Endodermal cell (in vitro differentiated cells): ENCODE measurements around the gene KCNA10. TPM values are rescaled to one million over a fixed set of nuclear protein-coding genes. Genes with fewer than 3 reads are reported as not detected.
A peak's percentile ranks its signal among the peaks of the same experiment; 100 is the strongest.

ENCODE experiments used
- DNase-seq: peaks from one replicate; pipeline ENCODE4 v3.0.0-alpha.2; 2017
- H3K27ac ChIP-seq: 2 replicates; pipeline ENCODE4 v1.5.1; 2013; ENCODE audit warnings: mild to moderate bottlenecking, low read depth, low read length, moderate library complexity
- H3K27me3 ChIP-seq: 2 replicates; pipeline ENCODE4 v1.6.1; 2013; ENCODE audit warnings: mild to moderate bottlenecking, low read length, moderate library complexity; ENCODE audit not compliant: insufficient read depth, control insufficient read depth, poor library complexity, severe bottlenecking
- H3K36me3 ChIP-seq: 2 replicates; pipeline ENCODE4 v1.7.0; 2013; ENCODE audit warnings: mild to moderate bottlenecking, low read length, moderate library complexity; ENCODE audit not compliant: control insufficient read depth, insufficient read depth
- H3K4me1 ChIP-seq: one replicate; pipeline ENCODE4 v1.7.0; 2013; ENCODE audit warnings: low read length; ENCODE audit not compliant: control insufficient read depth, insufficient read depth
- H3K4me3 ChIP-seq: 2 replicates; pipeline ENCODE4 v1.5.1; 2013; ENCODE audit warnings: mild to moderate bottlenecking, low read length, moderate library complexity
- H3K9ac ChIP-seq: 2 replicates; pipeline ENCODE4 v1.6.1; 2013; ENCODE audit warnings: mild to moderate bottlenecking, low read length, moderate library complexity; ENCODE audit not compliant: poor library complexity, severe bottlenecking; ENCODE audit errors: extremely low read depth
- H3K9me3 ChIP-seq: 2 replicates; pipeline ENCODE4 v1.6.1; 2013; ENCODE audit warnings: mild to moderate bottlenecking, low read length, moderate library complexity; ENCODE audit not compliant: control insufficient read depth
- H3K27ac Mint-ChIP-seq: 2 replicates; pipeline ENCODE4 v1.8.0; 2020; ENCODE audit warnings: mixed read lengths
- H3K27me3 Mint-ChIP-seq: 2 replicates; pipeline ENCODE4 v1.8.0; 2021; ENCODE audit warnings: mild to moderate bottlenecking, mixed read lengths; ENCODE audit not compliant: insufficient read depth
- H3K36me3 Mint-ChIP-seq: 2 replicates; pipeline ENCODE4 v1.8.0; 2020; ENCODE audit warnings: low read depth, mixed read lengths
- H3K4me1 Mint-ChIP-seq: 2 replicates; pipeline ENCODE4 v1.8.0; 2020; ENCODE audit warnings: mixed read lengths
- H3K4me3 Mint-ChIP-seq: 2 replicates; pipeline ENCODE4 v1.8.0; 2020; ENCODE audit warnings: mild to moderate bottlenecking, moderate library complexity, mixed read lengths
- H3K9me3 Mint-ChIP-seq: 2 replicates; pipeline ENCODE4 v1.8.0; 2020; ENCODE audit warnings: mild to moderate bottlenecking, mixed read lengths
- WGBS, 2 experiments: methylation state at CpG; one replicate each; pipeline versions ENCODE4 v1.1.5 to v1.1.7; 2013; ENCODE audit warnings: missing lambda C conversion rate in 2 of 2, mixed read lengths in 1 of 2; ENCODE audit not compliant: insufficient coverage in 1 of 2, insufficient read length in 1 of 2; 5-methylcytosine and 5-hydroxymethylcytosine counted together
- total RNA-seq, 2 donors: library from RNA; stranded (reverse); fragmentation: NEBNext Ultra II Directional in 1 of 2; extraction: Animal tissue kit (Norgen Biotek cat#: 25700) in 1 of 2; gene quantifications; 2 replicates in 1 of 2; 3 replicates in 1 of 2; pipeline ENCODE4 v1.2.1, GENCODE V29; 2021
- TF ChIP-seq, protein P1 (sequence below): fragments of 200-600 bp; sonication (generic); conservative IDR thresholded peaks from 2 replicates; pipeline ENCODE4 v1.5.0; 2021; ENCODE audit warnings: antibody characterized with exemption, mild to moderate bottlenecking

Gene KCNA10
- total RNA-seq, 2 donors from 2014 or later: not detected

DNA sequence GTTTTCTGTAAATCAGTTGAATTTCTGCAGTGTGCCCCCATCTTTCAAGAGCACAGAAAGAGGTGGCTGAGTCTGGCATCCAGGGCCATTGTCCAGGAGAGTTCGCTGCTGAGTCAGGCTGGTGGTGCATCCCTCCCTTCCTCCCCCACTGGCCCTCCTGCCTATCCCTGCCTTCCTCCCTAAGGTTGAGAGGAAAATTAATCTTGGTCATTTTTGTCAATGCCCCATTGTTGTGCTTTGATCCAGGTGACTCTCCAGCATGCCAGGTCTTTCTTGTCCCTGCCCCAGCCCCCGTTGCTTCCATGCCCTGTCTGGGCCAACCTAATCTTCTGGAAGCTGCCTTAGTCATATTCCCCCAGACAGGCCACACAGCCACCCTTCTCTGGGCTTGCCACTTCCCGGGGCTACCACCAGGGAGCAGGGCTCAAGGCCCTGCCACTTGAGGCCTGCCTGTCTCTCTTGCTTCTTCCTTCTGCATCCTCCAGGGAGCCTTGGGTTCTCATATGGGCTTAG, 41.5 kb downstream of the KCNA10 start:
- WGBS, 2 experiments: 63 to 100% methylated on average over 1 to 3 of the region's 3 CpGs
- H3K4me1 Mint-ChIP-seq: peaks cover 39% of the 10 kb centered on the region

DNA sequence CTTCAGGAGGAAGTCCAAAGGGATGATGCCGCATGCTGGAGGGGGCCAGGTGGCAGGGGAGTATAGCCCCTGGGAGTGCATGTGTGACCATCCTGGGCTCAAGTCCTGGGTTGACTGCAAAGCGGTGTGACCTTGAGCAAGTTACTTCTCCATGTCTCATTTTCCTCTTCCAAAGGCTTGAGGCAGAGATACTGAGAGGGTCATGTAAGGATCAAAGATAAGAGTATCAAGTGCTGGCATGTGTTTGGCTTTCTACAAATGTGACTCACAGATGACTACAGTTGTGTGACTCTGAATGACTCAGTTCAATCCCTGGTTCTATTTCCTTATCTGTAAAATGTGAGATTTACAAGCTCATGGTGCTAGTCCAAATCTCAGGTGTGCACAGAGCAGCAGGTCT, 41.9 kb downstream of the KCNA10 start:
- Histone ChIP-seq H3K27ac (no peak overlapping the region), H3K27me3 (no peaks in the 10 kb centered on the region), H3K9ac (no peak overlapping the region), H3K4me3 (no peak overlapping the region), H3K9me3 (no peaks in the 10 kb centered on the region), H3K36me3 (no peaks in the 10 kb centered on the region), H3K4me1 (peaks cover 14% of the 10 kb centered on the region)
- no peak overlapping the region for H3K4me3 Mint-ChIP-seq
- TF ChIP-seq, protein P1, sequence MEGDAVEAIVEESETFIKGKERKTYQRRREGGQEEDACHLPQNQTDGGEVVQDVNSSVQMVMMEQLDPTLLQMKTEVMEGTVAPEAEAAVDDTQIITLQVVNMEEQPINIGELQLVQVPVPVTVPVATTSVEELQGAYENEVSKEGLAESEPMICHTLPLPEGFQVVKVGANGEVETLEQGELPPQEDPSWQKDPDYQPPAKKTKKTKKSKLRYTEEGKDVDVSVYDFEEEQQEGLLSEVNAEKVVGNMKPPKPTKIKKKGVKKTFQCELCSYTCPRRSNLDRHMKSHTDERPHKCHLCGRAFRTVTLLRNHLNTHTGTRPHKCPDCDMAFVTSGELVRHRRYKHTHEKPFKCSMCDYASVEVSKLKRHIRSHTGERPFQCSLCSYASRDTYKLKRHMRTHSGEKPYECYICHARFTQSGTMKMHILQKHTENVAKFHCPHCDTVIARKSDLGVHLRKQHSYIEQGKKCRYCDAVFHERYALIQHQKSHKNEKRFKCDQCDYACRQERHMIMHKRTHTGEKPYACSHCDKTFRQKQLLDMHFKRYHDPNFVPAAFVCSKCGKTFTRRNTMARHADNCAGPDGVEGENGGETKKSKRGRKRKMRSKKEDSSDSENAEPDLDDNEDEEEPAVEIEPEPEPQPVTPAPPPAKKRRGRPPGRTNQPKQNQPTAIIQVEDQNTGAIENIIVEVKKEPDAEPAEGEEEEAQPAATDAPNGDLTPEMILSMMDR: no peak
- peaks cover 6% of the 10 kb centered on the region for H3K27me3 Mint-ChIP-seq
- 92 to 93% methylated on average over 2 of the region's 2 CpGs for WGBS, 2 experiments
- H3K36me3 Mint-ChIP-seq: no peaks in the 10 kb centered on the region
- H3K4me1 Mint-ChIP-seq: peaks cover 36% of the 10 kb centered on the region
- no peak for DNase-seq
- no peaks in the 10 kb centered on the region for H3K9me3 Mint-ChIP-seq
- no peak overlapping the region for H3K27ac Mint-ChIP-seq

More for the DNA sequence above, 41.5 kb downstream of the KCNA10 start:
- TF ChIP-seq, protein P1: peak; percentile 76
- peak; percentile 84 for DNase-seq
- no peak overlapping the region for H3K27ac Mint-ChIP-seq
- H3K4me3 Mint-ChIP-seq: no peak overlapping the region
- H3K36me3 ChIP-seq: no peaks in the 10 kb centered on the region
- H3K27me3 Mint-ChIP-seq: peaks cover 10% of the 10 kb centered on the region
- peaks cover 14% of the 10 kb centered on the region for H3K4me1 ChIP-seq
- H3K9me3 Mint-ChIP-seq: no peaks in the 10 kb centered on the region
- H3K27ac ChIP-seq: no peak overlapping the region
- H3K27me3 ChIP-seq: peaks cover 2% of the 10 kb centered on the region
- no peak overlapping the region for H3K4me3 ChIP-seq
- H3K36me3 Mint-ChIP-seq: no peaks in the 10 kb centered on the region
- H3K9ac ChIP-seq: no peak overlapping the region
- H3K9me3 ChIP-seq: no peaks in the 10 kb centered on the region

DNA sequence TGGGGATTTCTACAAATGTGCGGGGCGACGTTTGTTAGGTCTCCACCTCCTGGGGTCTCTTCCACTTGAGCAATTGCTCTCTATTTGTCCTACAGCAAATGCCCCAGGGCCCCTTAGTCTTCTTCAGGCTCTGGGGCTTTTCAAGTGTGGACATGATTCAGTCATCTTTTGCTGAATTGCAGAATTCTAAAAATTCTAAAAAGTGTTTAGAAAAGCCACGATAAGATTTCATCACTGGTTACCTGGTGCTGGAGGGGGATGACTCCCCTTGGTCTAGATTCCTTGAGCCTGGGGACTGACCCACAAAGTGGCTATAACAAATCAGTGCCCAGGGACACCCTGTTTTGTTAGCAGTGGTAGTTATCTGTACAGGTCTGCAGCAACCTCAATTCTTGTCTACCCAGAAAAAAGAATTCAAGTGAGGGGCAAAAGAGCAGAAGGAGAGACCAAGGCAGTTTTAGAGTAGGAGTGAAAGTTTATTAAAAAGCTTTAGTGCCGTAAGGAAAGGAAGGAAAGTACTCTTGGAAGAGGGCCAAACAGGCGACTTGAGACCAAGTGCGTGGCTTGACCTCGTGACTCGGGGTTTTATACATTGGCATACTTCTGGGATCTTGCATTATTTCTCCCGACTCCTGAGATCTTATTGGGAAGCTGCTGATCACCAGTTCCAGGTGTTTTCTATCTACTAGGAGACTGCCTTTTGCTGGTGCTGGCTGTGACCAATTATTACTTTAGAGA, 42.8 kb downstream of the KCNA10 start:
- Mint-ChIP-seq H3K4me1 (peaks cover 30% of the 10 kb centered on the region), H3K4me3 (no peak overlapping the region), H3K36me3 (no peaks in the 10 kb centered on the region), H3K27ac (no peak overlapping the region), H3K9me3 (no peaks in the 10 kb centered on the region), H3K27me3 (peaks cover 5% of the 10 kb centered on the region)
- no peak overlapping the region for H3K27ac ChIP-seq
- no peaks in the 10 kb centered on the region for H3K36me3 ChIP-seq
- H3K9me3 ChIP-seq: no peaks in the 10 kb centered on the region
- no peak for DNase-seq
- no peak overlapping the region for H3K4me3 ChIP-seq
- no peak overlapping the region for H3K9ac ChIP-seq
- H3K27me3 ChIP-seq: no peaks in the 10 kb centered on the region
- H3K4me1 ChIP-seq: peaks cover 14% of the 10 kb centered on the region
- 92 to 95% methylated on average over 7 to 10 of the region's 10 CpGs for WGBS, 2 experiments
- TF ChIP-seq, protein P1: no peak
